GM13976 (cell line): ENCODE results near the gene THBS3.
"Not testable (repeated sequence)": the region's sequence is repeated elsewhere in the genome, so short reads cannot be mapped to it uniquely, and the experiment has no call there.

Experiments used
- DNase-seq: peaks from one replicate; pipeline ENCODE4 v3.0.0; 2012; ENCODE audit warnings: low spot score
- CTCF ChIP-seq: IDR thresholded peaks from 2 replicates; pipeline ENCODE4 v1.5.1; 2012; ENCODE audit warnings: borderline replicate concordance, mild to moderate bottlenecking; ENCODE audit not compliant: insufficient read depth; ENCODE audit errors: extremely low read depth, missing control alignments, control extremely low read depth
- in situ Hi-C: fragments of 300-500 bp; cut with MboI; formaldehyde crosslinking; loops from one replicate; pipeline ENCODE4 v1.12.0; 2022; ENCODE audit warnings: low sequenced_read_pairs, mixed read lengths, inconsistent platforms; ENCODE audit not compliant: unreplicated experiment

THBS3 gene

GRCh38 chr1:155244368-155245162, 36.9 kb upstream of the THBS3 start:
- in situ Hi-C loops = no loop called here
- peak; percentile 95 for DNase-seq
- TF ChIP-seq CTCF = peak; percentile 46

DNA sequence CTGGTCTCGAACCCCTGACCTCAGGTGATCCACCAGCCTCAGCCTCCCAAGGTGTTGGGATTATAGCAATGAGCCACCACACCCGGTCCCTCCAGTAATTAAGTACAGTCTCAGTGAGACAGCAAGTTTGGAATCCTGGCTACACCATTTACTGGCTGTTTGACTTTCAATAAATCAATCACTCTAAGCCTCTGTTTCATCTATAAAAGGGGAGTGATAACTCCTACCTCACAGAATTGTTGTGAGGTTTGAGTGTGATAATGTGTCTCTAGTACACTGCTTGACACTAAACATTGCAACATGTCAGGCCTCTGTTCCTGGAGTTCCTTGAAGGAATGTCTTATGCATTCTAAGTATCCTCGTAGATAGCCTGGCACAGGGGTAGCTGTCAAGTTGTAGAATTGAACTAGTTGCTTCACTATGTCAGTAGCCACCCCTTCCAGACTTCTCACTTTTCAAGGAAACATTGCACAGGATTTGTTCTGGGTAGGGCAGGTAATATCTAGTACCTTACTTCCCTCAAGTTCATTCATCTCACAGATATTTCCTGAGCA, 35.2 kb upstream of the THBS3 start:
- DNase-seq = no peak
- in situ Hi-C loops = no loop called here
- TF ChIP-seq CTCF = no peak

DNA sequence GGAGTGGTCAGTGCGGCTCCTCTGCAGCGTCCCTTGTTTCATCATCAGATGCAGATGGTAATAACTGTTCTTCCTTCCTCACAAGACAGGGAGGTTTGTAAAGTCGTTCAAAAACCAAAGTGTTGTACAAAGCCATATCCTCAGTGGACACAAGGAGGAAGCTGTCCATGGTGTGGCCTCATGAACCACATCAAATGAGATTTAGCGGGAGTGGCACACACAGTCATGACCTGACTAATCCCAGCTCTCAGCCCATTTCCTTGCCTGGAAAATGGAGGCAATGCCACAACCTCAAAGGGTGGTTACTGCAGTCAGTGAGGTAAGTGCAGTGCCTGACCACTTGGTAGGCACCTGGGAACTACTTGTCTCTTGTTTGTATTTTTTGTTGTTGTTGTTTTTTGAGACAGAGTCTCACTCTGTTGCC, 34.2 kb upstream of the THBS3 start:
- no peak for TF ChIP-seq CTCF
- in situ Hi-C loops = no loop called here
- DNase-seq = no peak

DNA sequence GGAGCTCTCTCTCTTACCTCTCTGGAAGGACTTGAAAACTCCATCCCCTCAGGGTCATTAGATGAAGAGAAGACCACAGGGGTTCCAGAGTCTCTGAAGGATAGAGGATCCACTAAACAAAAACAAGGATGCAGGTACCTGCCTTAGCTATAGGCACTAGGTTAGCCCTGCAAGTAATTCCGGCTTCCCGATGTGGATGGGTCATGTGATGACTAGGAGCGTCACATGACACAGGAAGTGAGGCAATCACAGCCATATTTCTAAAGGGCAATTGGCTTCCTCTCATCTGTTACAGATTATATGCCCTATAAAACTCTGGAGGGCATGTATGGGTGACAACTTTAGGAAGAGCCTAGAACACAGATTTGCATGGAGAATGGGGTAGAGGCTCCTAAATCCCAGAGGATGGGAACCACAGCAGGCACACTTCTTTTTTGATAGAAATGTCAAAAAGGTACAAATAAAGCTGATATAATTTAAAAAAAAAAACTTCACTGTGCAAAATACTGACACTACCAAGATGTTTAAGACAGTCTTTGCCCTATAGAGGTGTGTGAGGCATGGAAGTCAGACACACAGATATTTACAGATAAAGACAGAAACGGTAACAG, 33.5 kb upstream of the THBS3 start:
- peak; percentile 78 for DNase-seq
- in situ Hi-C loops = no loop called here

DNA sequence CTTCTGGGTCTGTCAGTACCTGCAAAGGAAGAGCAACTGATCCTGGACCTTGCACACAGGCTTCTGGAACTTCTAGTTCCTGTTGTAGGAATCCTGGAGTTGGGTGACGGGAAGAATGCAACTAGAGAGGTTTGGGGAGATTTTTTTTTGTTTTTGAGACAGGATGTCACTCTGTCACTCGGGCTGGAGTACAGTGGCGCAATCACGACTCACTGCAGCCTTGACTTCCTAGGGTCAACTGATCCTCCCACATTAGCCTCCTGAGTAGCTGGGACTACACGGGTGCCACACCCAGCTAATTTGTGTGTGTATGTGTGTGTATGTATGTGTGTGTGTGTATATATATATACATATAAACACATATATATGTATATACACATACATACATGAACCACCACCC, 28.8 kb upstream of the THBS3 start:
- TF ChIP-seq CTCF = no peak
- in situ Hi-C loops = no loop called here
- no peak for DNase-seq

More for the DNA sequence above, 33.5 kb upstream of the THBS3 start:
- no peak for TF ChIP-seq CTCF

GRCh38 chr1:155235375-155235774, 27.7 kb upstream of the THBS3 start:
- in situ Hi-C loops, DNase-seq: not testable (repeated sequence)

DNA sequence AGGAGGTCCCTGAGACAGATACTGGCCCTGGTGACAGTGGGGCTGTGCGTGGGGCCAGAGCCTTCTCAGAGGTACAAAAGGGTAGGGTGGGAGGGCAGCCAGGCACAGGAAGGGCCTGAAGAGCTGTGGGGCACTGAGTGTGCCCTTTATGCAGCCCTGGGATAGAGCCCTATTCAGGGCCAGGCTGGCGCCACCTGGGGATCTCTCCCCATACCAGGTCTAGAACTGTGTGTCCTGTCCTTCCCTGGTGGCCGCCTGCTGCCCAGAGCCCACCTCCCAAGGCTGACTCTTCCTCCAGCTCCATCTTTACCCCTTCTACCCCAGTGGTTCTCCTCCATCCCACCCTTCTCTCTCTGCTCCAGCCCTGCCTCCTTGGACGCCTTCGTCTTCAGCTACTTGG, 25.8 kb upstream of the THBS3 start:
- in situ Hi-C loops, DNase-seq: not testable (repeated sequence)

DNA sequence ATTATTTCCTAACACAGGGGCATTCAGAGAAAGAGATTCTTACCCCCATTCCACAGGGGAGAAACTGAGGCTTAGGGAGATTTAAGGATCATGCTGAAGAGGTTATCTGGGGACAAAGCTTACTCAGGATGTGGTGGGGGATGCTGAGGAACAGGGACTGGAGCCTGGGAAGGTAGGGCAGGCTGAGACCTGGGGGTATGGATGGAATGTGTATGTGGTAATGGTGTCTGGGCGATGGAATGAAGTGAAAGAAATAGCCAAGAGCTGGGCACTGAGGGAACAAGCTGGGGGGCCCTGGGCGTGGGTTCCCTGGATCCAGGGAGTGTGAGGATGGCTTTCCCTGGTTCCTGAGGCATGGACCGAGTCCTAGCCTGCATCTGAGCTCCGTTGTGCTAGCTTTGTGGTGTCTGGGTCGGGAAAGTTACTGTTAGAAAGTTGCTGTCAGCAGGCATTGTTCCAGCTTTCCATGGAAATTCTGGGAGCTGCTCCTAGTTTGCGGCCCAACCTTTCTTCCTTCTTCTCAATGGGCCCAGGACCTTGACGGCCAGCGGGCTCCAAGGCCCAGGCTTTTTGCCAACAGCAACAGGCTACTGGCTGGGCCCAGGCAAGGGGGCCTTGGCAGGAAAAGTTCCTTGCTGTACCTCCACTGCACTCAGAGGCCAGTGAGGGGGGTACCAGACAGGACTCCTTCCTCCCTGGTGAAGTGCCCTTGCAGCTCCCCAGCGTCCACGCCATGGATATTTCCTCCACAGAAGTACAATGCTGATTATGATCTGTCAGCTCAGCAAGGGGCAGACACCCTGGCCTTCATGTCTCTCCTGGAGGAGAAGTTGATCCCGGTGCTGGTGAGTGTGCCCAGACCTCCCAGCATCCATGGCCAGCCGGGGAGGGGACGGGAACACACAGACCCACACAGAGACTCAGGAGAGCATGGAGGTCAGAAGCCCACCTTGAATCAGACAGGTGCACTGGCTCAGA, 24.6 kb upstream of the THBS3 start:
- DNase-seq, in situ Hi-C loops: not testable (repeated sequence)

GRCh38 chr1:155231302-155231701, 23.6 kb upstream of the THBS3 start:
- DNase-seq, in situ Hi-C loops: not testable (repeated sequence)
